H9 (cell line): ENCODE data around the gene N4BP2L1. TPM values are rescaled to one million over a fixed set of nuclear protein-coding genes. Genes with fewer than 3 reads are reported as not detected.

ENCODE experiments used
- DNase-seq: peaks from one replicate; pipeline ENCODE4 v3.0.0-alpha.2; 2017
- H2AFZ ChIP-seq: one replicate; pipeline ENCODE4 v1.6.1; 2013; ENCODE audit warnings: mild to moderate bottlenecking, low read length, control low read depth, moderate library complexity
- H2AK5ac ChIP-seq: 2 replicates; pipeline ENCODE4 v1.6.1; 2013; ENCODE audit warnings: low read length, control low read depth, mixed read lengths; ENCODE audit not compliant: insufficient read length
- H2BK120ac ChIP-seq: one replicate; pipeline ENCODE4 v1.6.1; 2013; ENCODE audit warnings: low read depth, mild to moderate bottlenecking, low read length, control low read depth, inconsistent platforms; ENCODE audit not compliant: poor library complexity, severe bottlenecking
- H2BK12ac ChIP-seq: 2 replicates; pipeline ENCODE4 v1.6.1; 2013; ENCODE audit warnings: low read length, control low read depth, mixed read lengths, low read depth; ENCODE audit not compliant: insufficient read length
- H2BK15ac ChIP-seq: 2 replicates; pipeline ENCODE4 v1.6.1; 2013; ENCODE audit warnings: low read depth, low read length, control low read depth
- H2BK20ac ChIP-seq: one replicate; pipeline ENCODE4 v1.6.1; 2013; ENCODE audit warnings: low read depth, mild to moderate bottlenecking, low read length, control low read depth, inconsistent platforms; ENCODE audit not compliant: poor library complexity, severe bottlenecking
- H2BK5ac ChIP-seq: 2 replicates; pipeline ENCODE4 v1.6.1; 2013; ENCODE audit warnings: low read length, control low read depth, mixed read lengths; ENCODE audit not compliant: insufficient read length
- H3K14ac ChIP-seq: 2 replicates; pipeline ENCODE4 v1.6.1; 2013; ENCODE audit warnings: low read length, control low read depth; ENCODE audit not compliant: insufficient read depth
- H3K18ac ChIP-seq: 2 replicates; pipeline ENCODE4 v1.6.1; 2013; ENCODE audit warnings: low read depth, mild to moderate bottlenecking, mixed read lengths, low read length, control low read depth; ENCODE audit not compliant: insufficient read length
- H3K23ac ChIP-seq: 2 replicates; pipeline ENCODE4 v1.6.1; 2013; ENCODE audit warnings: low read length, control low read depth, mixed read lengths, low read depth; ENCODE audit not compliant: insufficient read length
- H3K23me2 ChIP-seq: 2 replicates; pipeline ENCODE4 v1.6.1; 2013; ENCODE audit warnings: low read depth, mild to moderate bottlenecking, mixed read lengths, low read length, control low read depth; ENCODE audit not compliant: insufficient read length, poor library complexity, severe bottlenecking
- H3K27ac ChIP-seq: 2 replicates; pipeline ENCODE4 v1.5.1; 2013; ENCODE audit warnings: low read length, control low read depth, mixed read lengths, low read depth; ENCODE audit not compliant: insufficient read length
- H3K27me3 ChIP-seq: 2 replicates; pipeline ENCODE4 v1.6.1; 2013; ENCODE audit warnings: low read length, control low read depth, inconsistent platforms; ENCODE audit not compliant: insufficient read depth
- H3K4ac ChIP-seq: 2 replicates; pipeline ENCODE4 v1.6.1; 2013; ENCODE audit warnings: low read depth, mild to moderate bottlenecking, control low read depth, inconsistent platforms, low read length, moderate library complexity
- H3K4me1 ChIP-seq: 2 replicates; pipeline ENCODE4 v1.6.1; 2013; ENCODE audit warnings: low read length, control low read depth, inconsistent platforms; ENCODE audit not compliant: insufficient read depth
- H3K4me2 ChIP-seq: 2 replicates; pipeline ENCODE4 v1.6.1; 2013; ENCODE audit warnings: low read length, control low read depth, mixed read lengths; ENCODE audit not compliant: insufficient read length, insufficient read depth
- H3K56ac ChIP-seq: 2 replicates; pipeline ENCODE4 v1.6.1; 2013; ENCODE audit warnings: low read depth, mild to moderate bottlenecking, mixed read lengths, low read length, control low read depth; ENCODE audit not compliant: insufficient read length
- H3K79me1 ChIP-seq: 2 replicates; pipeline ENCODE4 v1.6.1; 2013; ENCODE audit warnings: low read depth, mild to moderate bottlenecking, moderate library complexity, low read length, control low read depth, inconsistent platforms; ENCODE audit not compliant: insufficient read depth, poor library complexity, severe bottlenecking
- H3K79me2 ChIP-seq: 2 replicates; pipeline ENCODE4 v1.6.1; 2013; ENCODE audit warnings: low read length, control low read depth, inconsistent platforms; ENCODE audit not compliant: insufficient read depth
- H3K9ac ChIP-seq: 2 replicates; pipeline ENCODE4 v1.6.1; 2013; ENCODE audit warnings: low read length, control low read depth, mixed read lengths; ENCODE audit not compliant: insufficient read length; ENCODE audit errors: extremely low read depth
- H3K9me3 ChIP-seq: one replicate; pipeline ENCODE4 v1.6.1; 2013; ENCODE audit warnings: low read depth, low read length, inconsistent platforms; ENCODE audit not compliant: control insufficient read depth
- H3T11ph ChIP-seq: one replicate; pipeline ENCODE4 v1.6.1; 2013; ENCODE audit warnings: mild to moderate bottlenecking, low read length, control low read depth, inconsistent platforms
- H4K20me1 ChIP-seq: one replicate; pipeline ENCODE4 v1.6.1; 2013; ENCODE audit not compliant: control insufficient read depth, insufficient read length, insufficient read depth
- H4K5ac ChIP-seq: 2 replicates; pipeline ENCODE4 v1.6.1; 2013; ENCODE audit warnings: low read depth, mild to moderate bottlenecking, mixed read lengths, low read length, control low read depth; ENCODE audit not compliant: insufficient read length
- H4K8ac ChIP-seq: replicated peaks from 2 replicates; pipeline ENCODE4 v1.6.1; 2013; ENCODE audit warnings: low read length, control low read depth, mixed read lengths, low read depth; ENCODE audit not compliant: insufficient read length
- H4K91ac ChIP-seq: 2 replicates; pipeline ENCODE4 v1.6.1; 2013; ENCODE audit warnings: low read depth, mild to moderate bottlenecking, moderate library complexity, mixed read lengths, low read length, control low read depth; ENCODE audit not compliant: insufficient read length
- H3K27ac Mint-ChIP-seq, 3 experiments: 2 replicates in 2 of 3; 3 replicates in 1 of 3; pipeline ENCODE4 v1.8.0; 2020 to 2021; ENCODE audit warnings: mixed read lengths in 3 of 3, mild to moderate bottlenecking in 1 of 3, moderate library complexity in 1 of 3
- H3K27me3 Mint-ChIP-seq: 2 replicates; pipeline ENCODE4 v1.8.0; 2021; ENCODE audit warnings: low read depth, mild to moderate bottlenecking, moderate library complexity, mixed read lengths
- H3K36me3 Mint-ChIP-seq, 3 experiments: 2 replicates in 2 of 3; 3 replicates in 1 of 3; pipeline ENCODE4 v1.8.0; 2020 to 2021; ENCODE audit warnings: low read depth in 3 of 3, mixed read lengths in 3 of 3; ENCODE audit not compliant: insufficient read depth in 1 of 3
- H3K4me1 Mint-ChIP-seq, 2 experiments: 2 replicates each; pipeline ENCODE4 v1.8.0; 2020; ENCODE audit warnings: mixed read lengths in 2 of 2
- H3K4me3 Mint-ChIP-seq, 2 experiments: 2 replicates in 1 of 2; 3 replicates in 1 of 2; pipeline ENCODE4 v1.8.0; 2020 to 2021; ENCODE audit warnings: mild to moderate bottlenecking in 2 of 2, mixed read lengths in 2 of 2, moderate library complexity in 1 of 2
- H3K9me3 Mint-ChIP-seq, 2 experiments: 2 replicates in 1 of 2; 3 replicates in 1 of 2; pipeline ENCODE4 v1.8.0; 2020; ENCODE audit warnings: mild to moderate bottlenecking in 2 of 2, mixed read lengths in 2 of 2, moderate library complexity in 1 of 2
- CTCF ChIP-seq: fragments of 200-600 bp; sonication (generic); conservative IDR thresholded peaks from 3 replicates; pipeline ENCODE4 v1.8.0; 2021; ENCODE audit warnings: antibody characterized with exemption, mild to moderate bottlenecking
- total RNA-seq: library from RNA; stranded (reverse); gene quantifications from 2 replicates; pipeline ENCODE4 v1.2.1, GENCODE V29; 2021

N4BP2L1 gene
- total RNA-seq, 1 experiment from 2014 or later, result 1.5 TPM

- H3K27me3 ChIP-seq, result no peaks in the 10 kb centered on the region
- no peak overlapping the region for H3K27ac ChIP-seq
- H3K27ac Mint-ChIP-seq, result no peak overlapping the region
- H2BK15ac ChIP-seq, result no peak overlapping the region
- no peak overlapping the region for H2BK120ac ChIP-seq
- H2BK12ac ChIP-seq, result no peak overlapping the region
- no peaks in the 10 kb centered on the region for H3K79me1 ChIP-seq
- no peak overlapping the region for H4K5ac ChIP-seq
- H3K4me1 ChIP-seq, result 0 out of 2 replicates have a peak, but pooled peaks cover 2% of the 10 kb centered on the region
- H3K9me3 ChIP-seq, result no peaks in the 10 kb centered on the region
- H3K4me3 Mint-ChIP-seq, result no peak overlapping the region
- H3K27me3 Mint-ChIP-seq, result peaks cover 4% of the 10 kb centered on the region
- H3K14ac ChIP-seq, result no peak overlapping the region
- H3K56ac ChIP-seq, result no peak overlapping the region
- peak; percentile 83 for TF ChIP-seq CTCF
- H3K9me3 Mint-ChIP-seq, result peaks cover 23% of the 10 kb centered on the region in 2 experiments
- H3K18ac ChIP-seq, result no peak overlapping the region
- H3K79me2 ChIP-seq, result no peaks in the 10 kb centered on the region
- peak; percentile 65 for DNase-seq
- H4K91ac ChIP-seq, result no peak overlapping the region
- H3K23ac ChIP-seq, result no peak overlapping the region
- H3T11ph ChIP-seq, result no peak overlapping the region
- H3K9ac ChIP-seq, result no peak overlapping the region
- no peaks in the 10 kb centered on the region for H4K20me1 ChIP-seq
- no peak overlapping the region for H4K8ac ChIP-seq
- no peak overlapping the region for H2BK20ac ChIP-seq
- no peak overlapping the region for H2BK5ac ChIP-seq
- peaks cover 16 to 25% (median 23%) of the 10 kb centered on the region in 3 experiments for H3K36me3 Mint-ChIP-seq
- H2AFZ ChIP-seq, result no peak overlapping the region
- no peak overlapping the region for H3K4ac ChIP-seq
- peaks cover under 1% of the 10 kb centered on the region for H3K23me2 ChIP-seq
- no peak overlapping the region for H3K4me2 ChIP-seq
- no peak overlapping the region for H2AK5ac ChIP-seq
- peaks cover 7% of the 10 kb centered on the region in 2 experiments for H3K4me1 Mint-ChIP-seq
Measured at GRCh38 chr13:32415019-32415418, 12.9 kb downstream of the N4BP2L1 start.
